Neural crest cell (in vitro differentiated cells): Measurements from ENCODE around the gene PAX3. TPM values are rescaled to one million over a fixed set of nuclear protein-coding genes. Genes with fewer than 3 reads are reported as not detected.

Experiments used
- DNase-seq: peaks from one replicate; pipeline ENCODE4 v3.0.0; 2021; ENCODE audit warnings: low read depth, mixed read lengths, low spot score
- H3K27ac Mint-ChIP-seq: one replicate; pipeline ENCODE4 v1.8.0; 2021; ENCODE audit warnings: mild to moderate bottlenecking, mixed read lengths; ENCODE audit not compliant: unreplicated experiment
- H3K27me3 Mint-ChIP-seq: 2 replicates; pipeline ENCODE4 v1.8.0; 2021; ENCODE audit warnings: low read depth, mild to moderate bottlenecking, mixed read lengths
- H3K36me3 Mint-ChIP-seq: 2 replicates; pipeline ENCODE4 v1.8.0; 2021; ENCODE audit warnings: low read depth, mild to moderate bottlenecking, mixed read lengths
- H3K4me1 Mint-ChIP-seq: 2 replicates; pipeline ENCODE4 v1.8.0; 2021; ENCODE audit warnings: mixed read lengths
- H3K4me3 Mint-ChIP-seq: one replicate; pipeline ENCODE4 v1.8.0; 2021; ENCODE audit warnings: mild to moderate bottlenecking, mixed read lengths
- H3K9me3 Mint-ChIP-seq: 2 replicates; pipeline ENCODE4 v1.8.0; 2021; ENCODE audit warnings: mixed read lengths
- CTCF ChIP-seq: fragments of 200-600 bp; sonication (generic); conservative IDR thresholded peaks from 2 replicates; pipeline ENCODE4 v1.5.0; 2021; ENCODE audit warnings: antibody characterized with exemption, mild to moderate bottlenecking
- total RNA-seq: library from RNA; stranded (reverse); gene quantifications from 2 replicates; pipeline ENCODE4 v1.2.1, GENCODE V29; 2021

Gene PAX3
- total RNA-seq, 1 donor from 2014 or later, result 52.2 TPM

- Mint-ChIP-seq H3K36me3 (peaks cover 12% of the 10 kb centered on the region), H3K4me1 (no peaks in the 10 kb centered on the region), H3K9me3 (peaks cover 14% of the 10 kb centered on the region), H3K4me3 (no peak overlapping the region), H3K27ac (no peak overlapping the region), H3K27me3 (no peaks in the 10 kb centered on the region)
- no peak for TF ChIP-seq CTCF
- DNase-seq, result no peak
These were observed 36.1 kb upstream of the PAX3 start for GRCh38 chr2:222334914-222335313.

- DNase-seq, result no peak
- peaks cover 15% of the 10 kb centered on the region for H3K9me3 Mint-ChIP-seq
- H3K4me3 Mint-ChIP-seq, result no peak overlapping the region
- peaks cover 12% of the 10 kb centered on the region for H3K36me3 Mint-ChIP-seq
- no peak overlapping the region for H3K27ac Mint-ChIP-seq
- no peaks in the 10 kb centered on the region for H3K27me3 Mint-ChIP-seq
- no peak for TF ChIP-seq CTCF
- no peaks in the 10 kb centered on the region for H3K4me1 Mint-ChIP-seq
These were observed 34.6 kb upstream of the PAX3 start for GRCh38 chr2:222333397-222333796.

- DNase-seq, result no peak
- TF ChIP-seq CTCF, result no peak
- H3K4me1 Mint-ChIP-seq, result no peaks in the 10 kb centered on the region
- peaks cover 12% of the 10 kb centered on the region for H3K36me3 Mint-ChIP-seq
- H3K27ac Mint-ChIP-seq, result no peak overlapping the region
- H3K9me3 Mint-ChIP-seq, result peaks cover 15% of the 10 kb centered on the region
- peaks cover 4% of the 10 kb centered on the region for H3K27me3 Mint-ChIP-seq
- H3K4me3 Mint-ChIP-seq, result no peak overlapping the region
These were observed 33.3 kb upstream of the PAX3 start for GRCh38 chr2:222332116-222332515.

GRCh38 chr2:222330910-222331309 is 32.1 kb upstream of the PAX3 start:
- H3K9me3 Mint-ChIP-seq, result peaks cover 15% of the 10 kb centered on the region
- H3K27me3 Mint-ChIP-seq, result peaks cover 12% of the 10 kb centered on the region
- no peaks in the 10 kb centered on the region for H3K4me1 Mint-ChIP-seq
- peaks cover 12% of the 10 kb centered on the region for H3K36me3 Mint-ChIP-seq
- TF ChIP-seq CTCF, result no peak
- no peak for DNase-seq
- H3K27ac Mint-ChIP-seq, result no peak overlapping the region
- H3K4me3 Mint-ChIP-seq, result no peak overlapping the region

GRCh38 chr2:222322236-222322635 is 23.4 kb upstream of the PAX3 start:
- TF ChIP-seq CTCF, result no peak
- Mint-ChIP-seq H3K9me3 (no peaks in the 10 kb centered on the region), H3K4me1 (peaks cover 18% of the 10 kb centered on the region), H3K4me3 (peak overlapping the region; percentile 21), H3K27ac (no peak overlapping the region), H3K27me3 (peaks cover 73% of the 10 kb centered on the region), H3K36me3 (no peaks in the 10 kb centered on the region)
- DNase-seq, result no peak
